GM19099 (cell line): ENCODE measurements around the gene GMDS.

ENCODE experiments used
- POLR2A ChIP-seq: IDR thresholded peaks from 3 replicates; pipeline ENCODE4 v1.6.1; 2011; ENCODE audit warnings: low read depth; ENCODE audit not compliant: insufficient read length; ENCODE audit errors: extremely low read depth

The GMDS gene

DNA sequence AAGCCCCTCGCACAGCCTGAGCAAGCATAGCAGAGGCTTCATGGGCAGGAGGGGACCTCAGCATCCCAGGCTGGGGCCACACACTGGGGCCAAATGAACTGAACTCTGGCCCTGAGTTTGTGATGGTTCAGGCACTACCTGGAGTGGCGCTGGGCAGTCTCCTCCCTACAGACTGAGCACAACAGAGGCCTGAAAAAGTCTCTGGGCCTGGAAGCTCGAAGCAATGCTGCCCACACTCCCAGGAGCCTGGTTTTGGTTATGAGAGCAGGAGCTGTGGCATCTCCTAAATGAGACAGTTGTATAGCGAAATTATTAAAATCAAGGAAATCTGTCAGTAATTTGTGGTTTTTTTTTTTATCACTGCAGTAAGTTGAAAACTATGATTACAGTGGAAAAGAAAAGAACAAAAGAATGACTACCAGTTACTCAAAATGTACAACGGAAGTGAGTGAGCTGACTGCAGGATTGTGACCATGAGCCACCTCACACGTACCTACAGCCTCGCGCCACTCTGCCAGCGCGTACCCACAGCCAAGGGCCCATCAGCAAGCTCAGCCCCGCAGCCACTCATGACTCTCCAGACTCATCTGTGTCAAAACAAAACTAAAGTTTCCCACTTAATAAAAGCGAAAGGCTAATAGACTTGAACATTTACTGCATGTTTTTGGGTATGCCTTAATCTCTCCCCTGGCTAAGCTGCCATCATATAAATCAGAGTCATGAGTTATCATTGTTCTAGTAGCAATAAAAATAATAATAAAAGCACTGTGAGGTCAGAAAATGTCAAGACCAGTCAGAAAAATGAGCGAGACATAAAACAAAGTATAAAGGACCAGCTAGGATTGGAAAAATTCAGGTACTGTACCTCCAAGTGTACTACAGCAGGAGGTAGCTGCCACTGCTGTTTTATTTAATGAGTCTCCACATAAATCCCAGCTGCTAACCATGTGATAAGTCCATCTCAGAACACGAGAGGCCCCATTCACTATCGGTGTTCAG lies 458.7 kb downstream of the GMDS start:
- TF ChIP-seq POLR2A = no peak

DNA sequence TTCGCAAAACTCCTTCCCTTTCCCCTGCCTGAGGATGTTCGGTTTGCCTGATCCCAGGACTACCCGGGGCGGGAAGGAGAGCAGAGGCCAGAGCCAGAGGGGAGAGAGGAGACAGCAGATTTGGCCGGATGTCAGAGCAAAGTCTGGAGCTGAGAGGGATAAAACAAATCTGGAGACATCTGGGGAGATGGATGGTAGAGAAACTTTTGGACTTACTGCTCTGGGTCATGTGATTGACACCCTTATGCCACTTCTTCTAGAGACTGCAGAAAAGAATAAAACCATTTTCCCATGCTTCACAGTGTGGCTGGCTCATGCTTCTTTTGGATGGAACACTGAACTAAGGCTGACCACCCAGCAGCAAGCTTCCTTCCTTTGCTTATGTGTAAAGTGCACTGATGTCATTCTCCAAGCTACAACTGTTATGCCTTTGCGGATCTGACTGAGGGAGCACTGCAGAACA lies 461.0 kb downstream of the GMDS start:
- no peak for TF ChIP-seq POLR2A

DNA sequence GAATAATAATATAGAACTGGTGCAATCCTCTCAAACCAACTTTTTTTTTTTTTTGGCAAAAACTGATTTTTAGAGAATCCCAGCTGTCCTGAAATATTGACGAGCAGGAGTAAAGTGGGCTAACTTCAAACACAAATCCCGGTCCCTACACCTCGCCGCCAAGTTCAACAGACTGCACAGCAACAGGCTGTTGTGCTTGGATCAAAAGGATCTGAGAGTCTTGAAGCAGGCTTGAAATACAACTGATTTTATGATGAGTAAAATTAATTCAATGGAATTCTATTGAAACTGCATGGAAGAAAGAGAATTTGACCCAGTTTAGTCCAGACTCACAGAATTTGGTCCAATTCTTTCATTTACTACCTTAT lies 463.6 kb downstream of the GMDS start:
- no peak for TF ChIP-seq POLR2A

DNA sequence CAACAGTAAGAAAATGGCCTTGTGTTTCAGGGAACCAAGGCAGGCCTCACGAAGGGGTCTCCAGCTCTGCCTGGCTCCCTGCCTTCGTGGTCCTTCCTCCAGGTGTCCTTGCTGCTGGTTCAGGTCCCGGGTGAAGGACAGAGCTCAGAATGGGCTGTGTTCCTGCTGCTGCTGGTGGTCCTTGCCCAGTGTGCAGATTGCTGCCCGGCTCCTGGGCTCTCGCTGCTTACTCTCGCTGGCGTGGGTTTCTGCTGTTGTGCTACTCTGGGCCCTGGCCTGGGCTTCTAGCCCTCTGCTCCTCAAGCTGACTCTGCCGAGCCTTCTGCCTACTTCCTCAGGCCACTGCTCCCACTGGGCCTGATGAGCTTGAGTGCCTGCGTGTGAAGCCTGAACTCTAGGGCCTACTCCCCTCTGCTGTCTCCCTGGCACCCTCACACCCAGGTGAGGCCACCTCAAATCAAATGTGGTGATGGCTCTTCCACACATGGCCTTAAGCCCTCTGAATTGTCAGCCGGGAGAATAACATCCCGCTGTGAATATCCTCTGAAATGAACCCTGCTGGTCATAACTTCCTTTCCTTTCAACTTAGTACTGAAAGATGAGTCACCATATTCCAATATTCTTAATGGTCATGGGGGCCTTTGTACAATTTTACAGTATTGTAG lies 464.1 kb downstream of the GMDS start:
- no peak for TF ChIP-seq POLR2A

DNA sequence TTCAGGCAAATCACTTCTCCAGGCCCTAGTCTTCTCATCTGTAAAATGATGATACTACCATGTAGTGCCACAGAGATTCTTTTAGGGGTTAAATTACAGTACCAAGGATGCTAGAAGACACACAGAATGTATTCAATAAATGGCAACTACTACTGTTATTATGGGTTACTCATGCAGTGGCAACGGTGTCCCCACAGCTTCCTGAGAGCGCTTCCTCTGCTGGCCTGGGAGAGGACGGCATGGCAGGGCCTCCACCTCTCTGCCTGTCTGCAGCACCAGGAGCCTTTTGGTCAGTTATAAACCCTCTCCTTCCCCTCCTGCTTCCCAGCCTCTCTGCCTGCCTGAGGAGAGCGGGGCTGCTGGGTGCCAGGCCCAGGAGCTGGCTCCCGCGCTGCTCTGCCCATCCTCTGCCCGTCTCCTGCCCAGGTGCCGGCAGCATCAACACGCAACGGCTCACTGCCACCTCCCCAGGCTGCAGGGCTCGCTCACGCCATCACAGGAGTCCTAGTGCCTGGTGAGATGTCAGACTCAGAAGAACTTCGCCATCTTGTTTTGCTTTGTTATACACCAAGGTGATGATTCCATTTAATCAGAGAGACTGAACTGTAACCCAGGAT lies 465.0 kb downstream of the GMDS start:
- TF ChIP-seq POLR2A = no peak

GRCh38 chr6:1778686-1779235 lies 466.6 kb downstream of the GMDS start:
- no peak for TF ChIP-seq POLR2A

- no peak for TF ChIP-seq POLR2A
Observed at GRCh38 chr6:1777921-1778685, 467.3 kb downstream of the GMDS start.

- TF ChIP-seq POLR2A = no peak
Observed at GRCh38 chr6:1775441-1775840, 470.0 kb downstream of the GMDS start.

DNA sequence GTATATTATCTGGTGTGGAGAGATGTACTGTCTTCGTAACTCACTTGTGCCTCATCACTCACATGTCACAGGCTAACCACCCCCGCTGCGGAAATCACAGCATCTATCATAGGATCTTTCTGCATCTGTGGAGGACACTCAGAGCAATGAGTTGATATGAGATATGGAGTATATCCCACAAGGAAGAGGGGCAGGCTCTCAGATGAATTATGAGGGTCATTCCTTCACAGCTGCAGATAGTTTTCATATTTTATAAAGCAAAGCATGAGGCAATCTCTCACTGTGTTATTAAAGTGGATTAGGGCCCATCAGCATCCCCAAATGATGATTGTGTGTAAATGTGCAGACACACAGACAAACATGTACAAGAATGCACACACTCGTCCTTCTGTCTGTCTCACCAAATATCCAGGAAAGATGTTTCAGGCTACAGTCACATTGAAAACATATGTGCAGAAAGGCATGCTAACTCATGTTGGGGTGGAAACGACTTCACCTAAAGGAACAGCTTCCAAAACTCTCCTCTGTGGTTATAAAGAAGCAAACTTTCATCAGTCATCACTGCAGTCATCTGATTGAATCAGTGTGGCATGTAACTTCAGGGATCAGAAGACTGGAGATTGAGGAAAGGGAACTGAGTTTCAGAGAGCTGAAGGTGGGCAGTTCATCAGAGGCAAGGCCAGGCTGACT lies 471.0 kb downstream of the GMDS start:
- no peak for TF ChIP-seq POLR2A

GRCh38 chr6:1773700-1774099 lies 471.7 kb downstream of the GMDS start:
- no peak for TF ChIP-seq POLR2A

DNA sequence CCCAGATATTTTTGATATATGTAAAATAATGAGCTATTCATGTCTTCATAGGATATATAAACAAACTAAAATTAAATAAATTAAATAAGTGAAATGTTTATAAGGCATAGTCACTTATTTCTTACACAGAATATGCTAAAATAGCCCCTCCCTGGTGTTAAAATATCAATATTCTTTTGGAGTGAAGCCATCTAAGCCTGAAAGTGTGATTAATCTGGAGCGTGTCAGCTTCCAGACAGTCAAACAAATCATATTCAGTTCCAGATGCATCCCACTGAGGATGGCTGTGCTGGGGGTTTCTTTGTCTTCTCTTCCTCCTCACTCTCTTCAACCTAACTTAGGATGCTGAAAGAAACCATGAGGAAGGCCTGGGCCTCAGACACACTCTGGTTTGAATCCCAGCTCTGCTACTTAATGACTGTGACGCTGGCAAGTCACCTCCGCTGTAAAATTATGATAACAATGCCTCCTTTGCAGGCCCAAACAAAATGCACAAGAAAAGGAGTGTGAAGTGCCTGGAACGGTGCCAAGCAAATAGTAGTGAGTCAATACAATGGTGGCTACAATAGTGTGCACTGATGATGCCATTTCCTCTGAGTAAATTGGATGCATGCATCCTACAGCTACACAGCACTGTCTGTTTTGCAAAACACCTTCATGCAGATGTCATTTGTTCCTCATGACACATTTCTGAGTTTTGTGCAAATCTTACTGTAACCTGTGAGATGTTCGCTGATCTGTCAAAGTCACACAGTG lies 474.3 kb downstream of the GMDS start:
- TF ChIP-seq POLR2A = no peak

GRCh38 chr6:1770435-1770843 lies 475.0 kb downstream of the GMDS start:
- no peak for TF ChIP-seq POLR2A
